Erythroblast (primary cell): ENCODE results near the gene TMEM120B.

Experiments used
- DNase-seq, 2 experiments: peaks; one replicate each; lab custom pipeline; 2025; lab: John Stamatoyannopoulos, UW
- GATA1 ChIP-seq: IDR thresholded peaks from 2 replicates; pipeline ENCODE4 v1.6.1; 2011; ENCODE audit warnings: low read depth, mild to moderate bottlenecking, control low read depth, low read length, moderate library complexity
- POLR2A ChIP-seq: IDR thresholded peaks from 2 replicates; pipeline ENCODE4 v1.6.1; 2011; ENCODE audit warnings: mild to moderate bottlenecking, low read length

The TMEM120B gene

DNA sequence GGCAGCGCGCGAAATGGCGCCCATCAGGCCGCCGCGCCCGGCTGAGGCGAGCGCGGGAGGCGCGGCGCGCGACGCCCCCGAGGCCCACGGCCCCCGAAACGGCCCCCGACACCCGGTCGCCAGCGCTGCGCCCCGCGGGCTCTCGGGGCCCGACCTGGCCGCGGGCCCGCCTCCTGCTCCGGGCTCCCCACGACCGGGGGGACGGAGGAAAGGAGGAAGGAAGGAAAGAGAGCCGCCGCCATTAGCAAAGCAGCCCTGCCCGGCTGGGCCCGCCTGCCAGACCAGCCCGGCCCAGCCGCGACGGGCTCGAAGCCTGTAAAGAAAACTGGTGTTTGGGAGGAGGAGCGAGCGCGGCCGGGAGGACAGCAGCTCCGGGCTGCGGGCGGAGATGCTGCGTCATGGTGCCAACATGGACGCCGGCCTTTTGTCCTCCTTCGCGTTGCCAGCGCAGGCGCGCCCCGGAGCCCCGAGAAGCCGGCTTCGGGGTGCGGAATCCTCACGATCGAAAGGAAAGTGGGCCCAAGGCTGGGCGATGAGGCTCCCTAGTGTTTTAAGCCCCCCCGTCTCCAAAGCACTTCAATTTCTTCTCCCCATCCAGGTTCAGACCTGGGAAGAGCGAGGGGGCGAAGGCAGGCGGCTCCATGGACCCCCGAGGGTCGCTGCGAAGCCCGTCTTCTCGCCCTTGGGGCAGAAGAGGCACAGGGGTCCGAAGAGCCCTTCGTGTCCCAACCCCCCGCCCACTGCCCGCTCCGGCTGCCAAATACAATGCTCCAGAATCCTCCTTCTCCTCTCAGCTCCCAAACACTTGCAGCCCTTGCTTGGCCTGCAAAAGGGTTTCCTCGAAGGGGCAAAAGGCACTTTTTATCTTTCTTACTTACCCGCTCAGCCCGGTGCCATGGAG is 88.4 kb downstream of the TMEM120B start:
- TF ChIP-seq POLR2A (peak; percentile 57), GATA1 (no peak)
- peak; percentile 90 to 95 for DNase-seq

DNA sequence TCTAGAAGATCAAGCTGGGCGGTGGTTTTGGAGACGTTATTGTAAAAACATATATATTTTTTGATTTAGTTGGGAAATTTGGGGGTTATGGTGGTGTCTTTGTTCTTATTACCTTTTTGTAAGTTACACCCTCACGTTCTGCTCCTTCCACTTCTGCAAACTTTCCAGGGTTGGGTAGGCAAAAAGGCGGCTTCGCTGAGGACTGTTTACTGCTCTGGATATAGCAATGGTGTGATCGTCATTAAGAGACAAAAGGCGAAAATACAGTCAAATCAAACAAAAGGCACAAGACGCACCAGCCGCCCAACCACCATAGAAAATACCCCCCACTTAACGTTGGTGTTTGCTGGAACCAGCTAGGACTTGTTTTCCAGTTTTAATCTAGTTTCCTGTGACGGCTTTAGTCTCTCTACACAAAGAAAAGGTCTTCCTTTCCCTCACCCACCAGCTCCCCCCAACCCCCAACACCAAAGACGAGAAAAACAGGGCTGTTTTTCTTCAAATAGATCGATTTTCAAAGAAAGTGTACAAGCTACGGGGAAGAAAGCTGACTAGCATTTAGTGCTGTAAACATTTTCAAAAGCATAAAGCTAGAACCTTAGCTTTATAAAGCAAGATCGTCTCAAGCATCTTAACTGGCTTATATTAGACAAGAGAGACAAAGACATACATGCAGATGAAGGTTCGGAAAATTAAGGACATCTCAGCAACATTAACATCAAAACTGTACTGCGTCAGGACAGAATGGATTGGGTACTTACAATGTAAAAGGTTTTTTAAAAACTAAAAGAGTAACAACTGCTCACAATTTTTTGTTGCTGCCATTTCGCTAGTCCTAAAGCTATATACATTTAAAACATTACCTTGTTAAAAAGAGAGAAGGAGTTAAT is 89.3 kb downstream of the TMEM120B start:
- peak; percentile 71 to 83 for DNase-seq
- TF ChIP-seq GATA1 (no peak), POLR2A (no peak)

DNA sequence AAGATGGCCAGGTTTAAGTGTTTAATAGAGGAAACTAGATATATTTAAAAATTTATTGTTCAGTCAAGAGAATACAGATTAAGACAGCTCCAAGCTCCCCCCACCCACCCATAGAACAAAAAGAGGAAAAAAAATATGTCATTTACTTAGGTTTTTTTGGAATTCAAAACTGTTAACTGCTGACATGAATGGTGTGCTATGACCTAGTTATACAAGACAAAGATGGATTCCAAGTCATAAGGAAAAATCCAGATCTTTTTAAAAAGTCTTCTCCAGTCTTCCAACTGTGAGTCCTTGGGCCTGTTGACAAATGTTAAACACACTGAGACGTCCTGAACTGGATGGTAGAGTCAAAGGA is 89.9 kb downstream of the TMEM120B start:
- DNase-seq, result no peak
- TF ChIP-seq POLR2A (no peak), GATA1 (no peak)

DNA sequence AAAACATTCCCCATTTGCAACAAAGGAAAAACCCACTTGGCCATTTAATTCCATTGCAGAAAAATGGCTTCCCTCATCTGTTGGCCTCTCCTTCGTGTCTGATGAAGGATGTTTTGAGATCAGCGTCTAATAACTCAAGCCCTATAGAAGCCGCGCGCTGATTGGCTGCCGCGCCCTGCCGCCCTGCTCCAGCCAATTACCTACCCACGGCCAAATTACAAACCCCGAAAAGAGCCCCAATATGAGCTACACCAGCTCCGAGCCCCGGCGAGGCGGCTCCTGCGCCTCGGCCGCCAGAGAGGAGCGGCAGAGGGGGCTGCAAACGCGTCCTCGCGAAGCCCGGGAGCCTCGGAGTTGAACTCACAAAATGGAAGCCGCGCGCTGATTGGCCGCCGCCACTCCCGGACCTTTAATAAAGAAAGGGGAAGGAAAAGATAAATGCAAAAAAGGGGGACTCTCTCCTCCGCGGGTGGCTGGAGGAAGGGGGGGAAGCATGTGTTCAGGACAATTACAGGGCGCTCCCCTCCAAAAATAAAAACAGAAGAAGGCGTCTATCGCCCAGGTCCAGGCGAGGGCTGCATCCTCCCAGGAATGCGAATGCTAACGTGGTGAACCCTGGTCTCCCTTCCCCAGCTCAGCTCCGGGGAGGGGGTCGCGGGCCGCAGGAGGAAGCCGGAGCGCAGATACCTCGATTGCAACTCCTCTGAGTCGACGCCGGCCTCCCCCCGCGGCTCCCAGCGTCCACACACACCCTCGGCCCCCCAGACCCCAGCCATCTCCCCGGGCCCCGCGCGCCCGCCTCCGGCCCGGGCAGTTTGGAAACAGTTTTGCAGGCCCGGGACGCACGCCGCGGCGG is 90.5 kb downstream of the TMEM120B start:
- DNase-seq, result peak; percentile 96 to 97
- TF ChIP-seq POLR2A (peak; percentile 99), GATA1 (no peak)

DNA sequence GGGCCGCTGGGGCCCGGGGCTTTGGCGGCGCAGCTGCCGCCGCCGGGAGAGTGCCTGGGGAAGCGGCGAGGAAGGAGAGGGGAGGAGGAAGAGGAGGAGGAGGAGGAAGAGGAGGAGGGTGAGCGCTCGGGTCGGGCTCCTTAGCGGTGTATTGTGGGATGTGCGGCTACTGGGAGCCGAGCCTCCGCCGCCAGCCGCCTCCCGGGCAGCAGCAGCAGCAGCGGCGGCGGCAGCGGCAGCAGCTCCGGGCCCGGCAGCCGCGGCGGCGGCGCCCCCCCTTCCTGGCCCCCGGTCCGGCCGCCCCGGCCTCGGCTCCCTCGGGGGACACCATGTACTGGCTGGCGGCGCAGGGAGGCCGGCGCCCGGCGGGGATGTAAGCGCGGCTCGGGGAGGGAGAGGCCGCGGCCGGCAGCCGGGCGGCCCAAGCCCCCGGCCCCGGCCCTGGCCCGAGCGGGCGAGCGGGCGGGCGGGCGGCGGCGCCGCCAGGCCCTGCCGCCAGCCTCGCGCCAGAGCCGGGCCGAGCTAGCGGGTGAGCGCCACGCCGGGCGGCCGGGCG is 91.4 kb downstream of the TMEM120B start, which contains the start of gene SETD1B:
Gene SETD1B (plus strand): TSS at position 149 of the 556 bp plus-strand sequence. CDS start 729 bp downstream, outside the sequence.
- DNase-seq, result peak; percentile 74 to 84

DNA sequence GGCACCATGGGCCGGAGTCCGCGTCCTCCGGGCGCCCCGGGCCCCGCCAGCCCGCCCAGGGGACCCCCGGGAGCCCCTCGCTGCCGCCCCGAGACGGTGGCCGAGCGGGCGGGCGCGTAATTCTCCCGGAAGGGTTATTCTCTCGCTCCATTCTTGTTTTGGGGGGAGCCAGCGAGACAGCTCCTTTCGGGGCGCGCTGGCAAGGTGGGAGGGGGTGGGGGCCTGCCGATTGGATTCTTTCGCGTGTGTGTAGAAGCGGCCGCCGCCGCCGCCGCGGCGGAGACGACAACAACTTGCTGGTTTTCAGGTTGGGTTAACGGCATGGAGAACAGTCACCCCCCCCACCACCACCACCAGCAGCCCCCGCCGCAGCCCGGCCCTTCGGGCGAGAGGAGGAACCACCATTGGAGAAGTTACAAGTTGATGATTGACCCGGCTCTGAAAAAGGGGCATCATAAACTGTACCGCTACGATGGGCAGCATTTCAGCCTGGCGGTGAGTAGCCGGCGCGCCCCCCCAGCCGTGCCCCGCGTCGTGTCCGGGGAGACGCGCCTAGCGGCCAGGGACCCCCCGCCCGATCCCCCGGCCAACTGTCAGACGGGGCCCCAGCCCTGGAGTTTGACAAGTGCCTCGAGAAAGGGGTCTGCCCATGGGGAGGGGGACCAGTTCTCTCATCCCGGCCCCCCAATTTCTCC is 92.0 kb downstream of the TMEM120B start:
- peak; percentile 70 to 78 for DNase-seq
- TF ChIP-seq GATA1 (no peak), POLR2A (no peak)

More for the DNA sequence above, 91.4 kb downstream of the TMEM120B start, which contains the start of gene SETD1B:
- no peak for TF ChIP-seq POLR2A
- no peak for TF ChIP-seq GATA1

DNA sequence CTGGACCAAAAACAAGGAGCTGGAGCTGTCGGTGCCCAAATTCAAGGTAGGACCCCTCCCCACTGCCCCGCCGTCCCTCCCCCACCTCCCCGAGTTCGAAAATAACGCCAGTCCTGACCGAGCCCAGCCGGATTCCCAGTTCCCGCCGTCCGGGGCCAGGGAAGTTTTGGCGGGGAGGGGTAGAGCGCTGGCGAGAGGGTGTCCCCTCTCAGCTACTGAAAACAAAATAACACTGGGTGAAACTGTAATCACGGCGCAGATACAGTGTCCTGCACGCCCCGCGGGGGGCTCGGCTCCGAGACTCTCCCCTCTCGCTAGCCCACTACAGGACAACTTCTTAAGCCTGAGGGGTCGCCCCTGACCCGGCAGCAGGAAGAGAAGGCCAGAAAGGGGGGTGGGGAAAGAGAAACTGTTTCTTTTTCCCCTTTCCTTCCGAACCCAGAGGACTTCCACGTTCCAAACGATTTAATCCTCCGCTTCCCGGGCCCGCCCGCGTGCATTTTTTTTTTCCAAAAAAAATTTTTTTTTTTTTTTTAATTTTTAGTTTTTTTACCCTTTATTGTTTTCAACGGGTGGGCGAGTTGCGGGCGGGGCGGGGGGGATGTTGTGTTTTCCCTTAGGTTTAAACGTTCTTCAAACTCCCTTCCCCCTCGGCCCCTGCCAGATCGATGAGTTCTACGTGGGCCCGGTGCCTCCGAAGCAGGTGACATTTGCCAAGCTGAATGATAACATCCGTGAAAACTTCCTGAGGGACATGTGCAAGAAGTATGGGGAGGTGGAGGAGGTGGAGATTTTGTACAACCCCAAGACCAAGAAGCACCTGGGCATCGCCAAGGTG is 92.8 kb downstream of the TMEM120B start:
- DNase-seq, result peak; percentile 44 to 65
- TF ChIP-seq POLR2A (no peak), GATA1 (no peak)

DNA sequence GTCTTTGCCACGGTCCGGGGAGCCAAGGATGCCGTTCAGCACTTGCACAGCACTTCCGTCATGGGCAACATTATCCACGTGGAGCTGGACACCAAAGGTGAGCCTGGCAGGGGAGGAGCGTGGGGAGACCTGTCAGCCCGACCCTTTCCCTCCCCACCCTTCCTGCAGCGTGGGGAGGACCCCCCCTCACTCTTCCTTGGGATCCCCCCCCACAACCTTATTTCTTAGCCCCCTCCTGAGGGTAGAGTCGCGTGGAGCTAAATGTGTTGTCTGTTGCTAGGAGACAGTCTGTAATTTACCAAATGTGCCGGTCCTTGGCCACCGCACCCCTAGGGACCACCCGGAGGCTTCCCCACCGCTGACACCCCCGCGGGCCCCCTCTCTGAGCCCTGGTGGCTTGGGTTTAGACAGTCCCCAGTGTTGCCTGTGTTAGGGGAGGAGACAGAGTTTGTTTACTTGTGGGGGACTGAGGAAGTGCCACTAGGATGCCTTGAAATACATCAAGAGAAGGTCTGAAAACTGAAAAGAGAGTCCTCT is 93.5 kb downstream of the TMEM120B start:
- TF ChIP-seq GATA1 (no peak), POLR2A (no peak)
- DNase-seq, result peak in 1 of 2 experiments; percentile 48

DNA sequence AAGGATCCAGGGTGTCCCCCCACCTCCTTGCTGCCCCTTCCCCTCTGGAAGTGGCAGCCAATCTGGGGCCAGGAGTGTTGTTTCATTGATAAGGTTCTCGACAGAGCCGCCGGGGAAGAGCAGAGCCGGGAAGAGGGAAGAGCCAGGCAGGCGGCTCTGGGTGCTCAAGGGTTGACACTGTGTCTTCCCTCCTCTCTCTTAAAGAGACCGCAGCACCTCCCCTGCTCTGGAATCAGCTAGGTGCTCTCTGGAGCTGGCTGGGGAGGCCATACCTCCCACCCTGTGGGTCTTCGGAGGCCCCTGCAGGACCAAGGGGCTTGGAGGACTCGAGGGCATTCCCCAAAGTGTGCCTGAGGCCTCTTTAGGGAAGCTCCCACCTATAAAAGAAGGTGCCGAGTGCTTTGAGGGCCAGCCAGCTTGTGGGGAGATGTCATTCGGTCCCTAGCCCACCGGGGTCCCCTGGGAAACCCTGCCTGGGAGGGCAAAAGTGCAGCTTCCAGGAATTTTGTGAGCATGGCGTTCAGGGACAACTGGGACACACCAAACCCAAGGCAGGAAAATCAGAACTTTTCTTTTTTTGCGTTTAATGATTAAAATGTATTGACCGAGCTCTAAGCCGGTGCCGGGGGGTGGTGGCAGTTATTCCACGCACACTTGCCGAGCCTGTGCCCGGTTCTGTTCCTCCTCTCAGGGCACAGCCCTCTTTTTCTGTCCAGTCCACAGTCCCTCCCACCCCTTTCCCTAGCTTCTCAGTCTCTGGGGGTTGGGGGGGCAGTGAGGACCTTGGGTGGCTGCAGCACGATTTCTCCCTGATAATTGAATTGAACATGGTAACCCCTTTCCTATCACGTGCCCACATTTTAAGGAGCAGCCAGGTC is 94.2 kb downstream of the TMEM120B start:
- no peak for TF ChIP-seq POLR2A
- TF ChIP-seq GATA1, result no peak
- DNase-seq, result no peak

DNA sequence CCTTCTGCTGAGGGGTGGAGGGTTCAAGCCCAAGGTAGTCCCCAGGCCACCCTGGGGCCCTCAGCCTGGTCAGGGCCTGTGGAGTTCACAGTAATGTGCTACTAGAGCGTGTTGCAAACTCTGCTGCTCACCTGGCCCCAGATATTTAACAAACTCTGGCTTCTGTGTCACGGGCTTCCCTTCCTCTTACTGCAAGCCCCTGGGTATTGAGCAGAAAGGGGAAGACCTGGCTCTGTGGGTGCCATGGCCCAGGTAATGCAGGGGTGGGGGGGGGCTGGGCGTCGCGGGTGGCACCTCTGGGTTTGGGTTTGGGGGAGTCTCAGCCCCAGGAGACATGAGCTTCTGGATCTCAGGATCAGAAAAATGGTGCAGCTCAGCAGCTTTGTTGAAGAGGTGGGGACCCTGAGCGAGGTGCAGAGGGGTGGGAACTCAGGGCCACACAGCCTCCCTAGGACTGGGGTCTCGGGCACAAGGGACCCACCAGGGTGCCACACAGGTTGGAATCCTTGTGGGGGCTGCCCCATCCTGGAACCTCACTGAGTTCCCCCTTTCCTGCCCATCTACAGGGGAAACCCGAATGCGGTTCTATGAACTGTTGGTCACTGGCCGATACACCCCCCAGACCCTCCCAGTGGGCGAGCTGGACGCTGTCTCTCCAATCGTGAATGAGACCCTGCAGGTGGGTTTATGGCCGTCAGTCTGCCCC is 95.2 kb downstream of the TMEM120B start:
- DNase-seq, result no peak
- no peak for TF ChIP-seq GATA1
- no peak for TF ChIP-seq POLR2A
